NCI-H2029 treated with DMSO at 0.1 percent for 48 hours (cell line): ENCODE data around the gene CTSE.
"Not testable (repeated sequence)": the region's sequence is repeated elsewhere in the genome, so short reads cannot be mapped to it uniquely, and the experiment has no call there.

ENCODE experiments used
- DNase-seq: peaks from one replicate; lab custom pipeline; 2025; lab: John Stamatoyannopoulos, UW

CTSE gene

GRCh38 chr1:206023695-206024094 is at the start of gene CTSE:
TSS of gene CTSE (minus strand) at chr1:206023895. CDS start at chr1:206023791, 104 bp downstream.
- no peak for DNase-seq

- DNase-seq: no peak
Observed at GRCh38 chr1:206070627-206071304, 47.1 kb upstream of the CTSE start.

DNA sequence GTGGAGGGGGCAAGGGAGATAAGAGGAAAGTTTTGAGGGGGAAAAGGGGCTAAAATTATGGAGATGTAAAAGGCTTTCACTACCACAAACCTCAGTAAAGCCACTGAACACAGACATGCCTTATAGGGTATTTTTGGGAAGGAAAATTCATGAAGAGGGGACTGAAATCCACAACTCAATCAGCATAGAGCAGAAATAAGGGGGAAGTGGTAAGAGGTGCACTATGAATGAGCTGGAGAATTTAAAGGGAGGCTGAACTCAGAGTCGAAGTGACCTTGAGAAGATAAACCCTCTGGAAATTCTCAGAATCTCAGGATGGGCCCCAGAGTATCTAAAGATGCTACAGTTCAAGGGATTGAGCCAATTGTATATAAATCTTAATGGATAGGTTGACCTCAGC is 44.6 kb upstream of the CTSE start:
- DNase-seq: no peak

DNA sequence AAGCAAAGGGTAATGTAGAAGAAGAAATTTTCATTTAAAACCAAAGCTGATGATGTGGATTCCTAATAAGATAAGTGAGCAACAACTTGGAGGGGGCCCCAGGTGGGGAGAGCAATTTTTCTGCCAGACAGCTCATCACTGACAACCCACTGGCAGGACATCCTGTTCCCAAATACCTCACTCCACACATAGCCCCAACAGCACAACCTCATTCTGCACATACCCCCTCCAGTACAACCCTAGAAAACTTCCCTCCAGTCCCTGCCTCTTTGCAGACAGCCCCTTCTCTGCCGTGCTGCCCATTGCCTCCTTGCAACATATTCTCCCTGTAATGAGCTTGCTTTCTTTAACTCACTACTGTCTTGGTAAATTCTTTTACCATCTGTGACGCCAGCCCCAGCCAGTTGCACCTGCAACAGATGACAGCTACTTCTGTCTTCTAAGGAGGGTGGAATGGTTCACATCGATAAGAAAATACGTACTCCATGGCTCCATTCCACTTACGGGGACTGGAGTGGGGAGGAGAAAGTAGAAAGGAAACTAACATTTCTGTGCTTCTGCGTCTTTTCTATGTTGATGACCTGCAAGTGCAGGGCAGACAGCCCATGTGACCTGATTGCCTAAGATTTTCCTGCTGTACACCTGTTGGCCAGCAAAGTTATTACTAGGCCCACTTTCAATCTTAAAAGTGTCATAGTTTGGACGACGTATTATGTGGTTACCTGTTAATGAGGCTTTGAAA is 44.0 kb upstream of the CTSE start:
- no peak for DNase-seq

DNA sequence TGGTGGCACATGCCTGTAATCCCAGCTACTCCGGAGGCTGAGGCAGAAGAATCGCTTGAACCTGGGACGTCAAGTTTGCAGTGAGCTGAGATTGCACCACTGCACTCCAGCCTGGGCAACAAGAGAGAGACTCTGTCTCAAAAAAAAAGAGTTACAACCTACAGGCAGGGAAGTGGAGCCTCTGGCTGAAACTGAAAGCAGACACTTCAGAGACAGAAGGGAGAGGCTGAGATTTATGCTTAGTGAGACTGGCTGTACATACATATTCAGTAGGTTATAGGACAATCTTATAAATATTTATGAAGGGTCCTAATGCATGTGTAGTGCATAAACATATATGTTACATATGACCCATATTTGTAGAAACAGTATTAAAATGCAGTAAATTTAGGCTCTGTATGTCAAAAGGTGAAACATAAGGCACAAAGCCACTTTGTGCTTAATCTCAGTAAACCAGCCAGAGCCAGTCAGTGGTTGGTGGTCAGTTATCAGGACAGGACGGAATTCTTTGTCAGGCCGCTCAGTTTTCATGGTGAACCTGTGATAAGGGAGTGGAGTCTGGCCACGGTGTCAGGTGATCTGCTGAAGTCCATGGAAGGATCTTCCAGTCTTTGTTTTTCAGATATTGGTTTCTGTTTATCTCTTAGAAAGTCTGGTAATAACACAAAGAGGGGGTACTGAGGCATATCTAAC is 42.9 kb upstream of the CTSE start:
- no peak for DNase-seq

DNA sequence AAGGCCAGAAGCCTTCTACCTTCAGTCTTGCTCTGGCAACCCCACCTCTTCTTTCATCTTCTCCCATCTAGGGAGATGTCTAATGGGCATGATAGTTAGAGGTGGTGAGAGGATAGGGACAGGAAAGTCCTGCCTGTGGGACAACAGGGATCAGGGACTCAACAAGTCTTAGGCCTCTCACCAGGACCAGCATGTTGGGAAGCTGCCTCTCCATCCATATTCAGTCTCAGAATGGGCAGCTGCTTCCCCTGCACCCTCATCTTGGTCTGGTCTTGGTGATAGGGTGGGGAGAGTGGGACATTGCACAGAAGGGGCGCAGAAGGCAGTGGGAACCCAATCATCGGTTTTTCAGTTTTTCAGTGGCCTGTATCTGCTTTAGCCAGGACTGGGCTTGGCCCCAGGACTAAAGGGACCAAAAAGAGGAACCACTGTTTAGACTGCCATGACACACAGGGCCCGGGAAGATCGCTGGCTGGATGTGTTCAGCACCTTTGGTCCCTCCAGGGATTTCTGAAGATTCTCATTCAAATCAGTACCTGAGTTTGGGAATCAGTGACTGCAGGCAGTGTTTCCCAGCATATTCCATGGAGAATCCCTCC is 42.0 kb upstream of the CTSE start:
- no peak for DNase-seq

DNA sequence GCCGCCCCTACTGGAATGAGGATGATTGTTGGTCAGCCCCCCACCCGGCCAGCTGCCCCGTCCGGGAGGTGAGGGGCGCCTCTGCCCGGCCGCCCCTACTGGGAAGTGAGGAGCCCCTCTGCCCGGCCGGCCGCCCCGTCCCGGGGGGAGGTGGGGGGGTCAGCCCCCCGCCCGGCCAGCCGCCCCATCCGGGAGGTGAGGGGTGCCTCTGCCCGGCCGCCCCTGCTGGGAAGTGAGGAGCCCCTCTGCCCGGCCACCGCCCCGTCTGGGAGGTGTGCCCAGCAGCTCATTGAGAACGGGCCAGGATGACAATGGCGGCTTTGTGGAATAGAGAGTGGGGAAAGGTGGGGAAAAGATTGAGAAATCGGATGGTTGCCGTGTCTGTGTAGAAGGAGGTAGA is 40.8 kb upstream of the CTSE start:
- DNase-seq: not testable (repeated sequence)

DNA sequence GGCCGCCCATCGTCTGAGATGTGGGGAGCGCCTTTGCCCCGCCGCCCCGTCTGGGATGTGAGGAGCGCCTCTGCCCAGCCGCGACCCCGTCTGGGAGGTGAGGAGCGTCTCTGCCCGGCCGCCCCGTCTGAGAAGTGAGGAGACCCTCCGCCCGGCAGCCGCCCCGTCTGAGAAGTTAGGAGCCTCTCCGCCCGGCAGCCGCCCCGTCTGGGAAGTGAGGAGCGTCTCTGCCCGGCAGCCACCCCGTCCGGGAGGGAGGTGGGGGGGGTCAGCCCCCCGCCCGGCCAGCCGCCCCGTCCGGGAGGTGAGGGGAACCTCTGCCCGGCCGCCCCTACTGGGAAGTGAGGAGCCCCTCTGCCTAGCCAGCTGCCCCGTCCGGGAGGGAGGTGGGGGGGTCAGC is 40.3 kb upstream of the CTSE start:
- not testable (repeated sequence) for DNase-seq

DNA sequence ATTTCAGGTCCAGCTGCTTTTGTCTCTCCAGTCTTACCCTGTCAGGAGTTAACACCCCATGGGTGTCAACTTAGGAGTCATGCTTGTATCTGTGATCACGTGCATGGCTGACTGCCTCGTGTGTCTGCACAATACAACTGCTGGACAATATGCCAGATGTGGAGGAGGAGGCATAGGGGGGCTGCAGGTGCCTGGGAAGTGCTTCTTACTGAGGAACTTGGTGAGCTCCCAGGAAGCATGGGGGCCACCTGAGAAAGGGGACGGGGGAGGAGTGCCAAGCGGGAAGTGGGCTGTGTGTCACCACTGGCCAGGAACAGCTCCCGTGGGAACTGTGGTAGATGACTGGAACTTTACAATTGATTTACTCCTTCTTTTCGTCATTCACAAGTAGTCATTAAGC is 38.8 kb upstream of the CTSE start:
- no peak for DNase-seq

GRCh38 chr1:206060844-206061243 is 37.1 kb upstream of the CTSE start:
- no peak for DNase-seq

DNA sequence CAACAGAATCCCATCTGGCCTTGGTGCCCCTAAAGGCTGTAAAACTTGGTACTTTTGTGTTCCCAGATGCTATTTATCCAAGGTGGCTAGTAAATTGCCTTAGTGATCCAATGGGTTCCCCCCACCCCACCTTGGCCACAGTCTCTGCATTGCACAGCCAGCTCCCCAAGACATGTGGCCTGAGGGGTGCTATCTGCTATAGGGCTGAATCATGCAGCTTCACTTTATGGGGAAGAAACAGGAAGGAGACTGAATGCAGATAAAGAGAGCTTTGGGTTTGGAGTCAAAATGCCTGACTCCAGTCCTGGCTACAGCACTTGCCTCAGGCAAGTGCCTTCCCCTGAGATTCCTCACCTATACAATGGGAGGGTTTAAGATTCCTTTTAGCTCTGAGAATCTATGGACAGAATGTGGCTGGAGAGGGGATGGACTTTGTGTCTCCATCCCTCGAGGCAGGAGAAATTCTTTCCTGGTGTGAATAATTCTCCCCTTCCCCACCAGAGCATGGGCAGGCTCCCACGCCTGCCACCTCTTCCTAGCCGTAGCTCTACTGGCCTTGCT is 35.7 kb upstream of the CTSE start:
- no peak for DNase-seq

GRCh38 chr1:206058927-206059292 is 35.2 kb upstream of the CTSE start:
- DNase-seq: no peak

DNA sequence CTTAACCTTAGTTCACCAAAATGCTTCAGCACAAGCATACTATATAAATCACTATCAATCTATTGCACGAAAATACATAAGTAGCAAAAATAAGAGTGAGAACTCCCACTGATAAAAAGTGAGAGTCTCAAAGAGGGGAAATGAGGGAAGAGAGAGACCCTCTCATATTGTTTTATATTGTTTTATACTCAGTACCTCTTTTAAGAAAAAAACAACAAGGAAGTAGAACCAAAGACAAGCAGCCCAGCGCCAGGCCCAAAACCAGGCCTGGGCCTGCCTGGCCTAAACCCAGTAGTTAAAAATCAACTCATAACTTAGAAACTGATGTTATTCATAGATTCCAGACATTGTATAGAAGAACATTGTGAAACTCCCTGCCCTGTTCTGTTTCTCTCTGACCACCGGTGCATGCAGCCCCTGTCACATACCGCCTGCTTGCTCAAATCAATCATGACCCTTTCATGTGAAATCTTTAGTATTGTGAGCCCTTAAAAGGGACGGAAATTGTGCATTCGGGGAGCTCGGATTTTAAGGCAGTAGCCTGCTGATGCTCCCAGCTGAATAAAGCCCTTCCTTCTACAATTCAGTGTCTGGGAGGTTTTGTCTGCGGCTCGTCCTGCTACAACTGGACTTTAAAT is 34.7 kb upstream of the CTSE start:
- DNase-seq: not testable (repeated sequence)

GRCh38 chr1:206055639-206056323 is 32.1 kb upstream of the CTSE start:
- DNase-seq: not testable (repeated sequence)

GRCh38 chr1:206055069-206055625 is 31.5 kb upstream of the CTSE start:
- DNase-seq: not testable (repeated sequence)

DNA sequence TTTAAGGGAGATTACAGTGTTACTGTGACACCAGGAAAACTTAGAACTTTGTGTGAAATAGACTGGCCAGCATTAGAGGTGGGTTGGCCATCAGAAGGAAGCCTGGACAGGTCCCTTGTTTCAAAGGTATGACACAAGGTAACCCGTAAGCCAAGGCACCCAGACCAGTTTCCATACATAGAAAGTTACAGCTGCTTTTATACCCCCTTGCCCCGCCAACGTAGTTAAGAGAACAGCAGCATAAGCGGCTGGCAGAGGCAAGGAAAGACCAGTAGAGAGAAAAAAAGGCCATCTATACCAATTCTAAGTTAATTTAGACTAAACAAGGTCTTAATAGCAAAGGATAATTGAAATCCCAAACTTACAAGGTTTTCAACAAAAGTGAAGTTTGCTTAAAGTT is 29.9 kb upstream of the CTSE start:
- DNase-seq: not testable (repeated sequence)

DNA sequence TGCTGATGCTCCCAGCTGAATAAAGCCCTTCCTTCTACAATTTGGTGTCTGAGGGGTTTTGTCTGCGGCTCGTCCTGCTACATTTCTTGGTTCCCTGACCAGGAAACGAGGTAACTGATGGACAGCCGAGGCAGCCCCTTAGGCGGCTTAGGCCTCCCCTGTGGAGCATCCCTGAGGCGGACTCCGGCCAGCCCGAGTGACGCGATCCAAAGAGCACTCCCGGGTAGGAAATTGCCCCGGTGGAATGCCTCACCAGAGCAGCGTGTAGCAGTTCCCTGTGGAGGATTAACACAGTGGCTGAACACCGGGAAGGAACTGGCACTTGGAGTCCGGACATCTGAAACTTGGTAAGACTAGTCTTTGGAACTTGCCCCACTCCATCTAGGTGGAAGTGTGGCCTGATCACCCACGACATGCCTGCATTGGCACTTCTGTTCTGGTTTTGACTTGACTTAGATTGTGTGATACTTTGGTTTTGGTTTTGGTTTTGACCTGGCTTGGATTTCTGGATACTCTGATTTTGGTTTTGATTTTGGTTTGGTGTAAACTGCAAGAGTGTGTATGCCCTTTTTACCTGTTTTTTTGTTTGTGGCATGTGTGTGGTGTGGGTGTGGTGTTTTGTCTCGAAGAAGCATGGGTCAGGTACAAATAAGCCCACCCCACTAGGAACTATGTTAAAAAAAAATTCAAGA is 29.4 kb upstream of the CTSE start, which contains the start of gene RHEX:
TSS of gene RHEX (plus strand) at position 255 of the 692 bp plus-strand sequence. CDS start 44,656 bp downstream, outside the sequence.
- not testable (repeated sequence) for DNase-seq

- DNase-seq: not testable (repeated sequence)
Observed at GRCh38 chr1:206052231-206052865, 28.7 kb upstream of the CTSE start.

DNA sequence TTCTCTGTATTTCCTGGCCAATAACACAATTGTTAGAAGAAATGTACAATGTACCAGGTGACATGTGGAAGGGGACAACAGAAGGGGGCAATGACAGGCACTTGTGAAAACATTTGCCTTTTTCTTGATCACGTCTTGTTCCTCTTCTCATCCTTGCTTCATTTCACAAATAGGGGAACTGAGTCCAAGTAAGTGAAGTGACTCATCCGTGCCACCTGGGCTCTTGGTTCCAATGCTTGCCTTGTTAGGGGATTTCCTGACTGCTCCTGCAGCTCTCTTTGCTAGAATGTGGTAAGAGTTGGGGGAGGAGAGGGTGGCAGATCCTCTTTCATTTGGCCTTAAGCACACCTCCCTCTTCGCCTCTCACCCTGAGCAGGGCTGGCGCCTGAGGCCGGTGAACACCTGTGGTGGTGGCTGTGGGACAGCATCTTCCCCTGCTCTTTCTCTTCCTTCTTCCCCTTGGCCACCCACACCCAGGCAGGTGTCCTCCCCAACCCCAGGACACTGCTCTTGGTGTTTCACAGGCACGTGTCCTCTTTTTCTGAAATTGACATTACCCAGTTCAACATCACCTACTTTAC is 27.1 kb upstream of the CTSE start:
- no peak for DNase-seq
